Activated effector memory CD4-positive, alpha-beta T cell treated with anti-CD3 and anti-CD28 coated beads, Interleukin-2, amount 50 U/mL, for 16 hours (primary cell): ENCODE data around the gene HBE1.
"Not testable (repeated sequence)": the region's sequence is repeated elsewhere in the genome, so short reads cannot be mapped to it uniquely, and the experiment has no call there.

ENCODE experiments used
- DNase-seq: peaks from one replicate; pipeline ENCODE4 v3.0.0-alpha.2; 2020

The HBE1 gene

DNA sequence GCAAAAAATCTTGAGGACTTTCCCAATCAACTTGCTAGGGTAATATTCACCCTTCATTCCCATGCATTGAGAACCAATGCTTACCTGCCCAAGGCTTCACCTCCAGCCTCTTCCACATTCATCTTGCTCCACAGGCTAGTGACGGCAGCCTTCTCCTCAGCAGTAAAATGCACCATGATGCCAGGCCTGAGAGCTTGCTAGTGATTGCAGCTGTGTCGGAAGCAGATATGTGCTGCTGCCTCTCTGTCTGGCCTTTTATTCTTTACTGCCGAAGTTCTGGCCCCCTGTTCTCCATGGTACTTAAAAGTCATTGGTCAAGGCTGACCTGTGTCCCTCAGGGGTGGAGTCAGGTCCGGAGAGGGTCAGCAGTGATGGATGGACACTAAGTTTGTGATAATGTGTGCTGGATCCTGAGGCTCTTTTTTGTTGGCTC lies at the start of gene HBE1:
TSS of gene HBE1 (minus strand) at position 231 of the 433 bp plus-strand sequence. CDS start at position 176, 55 bp downstream.
- no peak for DNase-seq

DNA sequence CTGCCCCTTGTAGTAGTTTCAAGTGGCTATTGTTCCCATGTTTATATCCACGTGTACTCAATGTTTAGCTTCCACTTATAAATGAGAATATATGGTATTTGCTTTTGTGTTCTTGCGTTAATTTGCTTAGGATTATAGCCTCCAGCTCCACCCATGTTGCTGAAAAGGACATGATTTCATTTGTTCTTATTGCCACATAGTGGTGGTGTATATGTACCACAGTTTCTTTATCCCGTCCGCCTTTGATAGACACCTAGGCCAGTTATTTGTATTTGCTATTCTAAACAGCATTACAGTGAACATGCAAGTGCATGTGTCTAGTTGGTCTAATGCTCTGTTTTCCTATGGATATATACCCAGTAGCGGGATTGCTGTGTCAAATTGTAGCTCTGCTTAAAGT lies 47.5 kb upstream of the HBE1 start:
- no peak for DNase-seq

DNA sequence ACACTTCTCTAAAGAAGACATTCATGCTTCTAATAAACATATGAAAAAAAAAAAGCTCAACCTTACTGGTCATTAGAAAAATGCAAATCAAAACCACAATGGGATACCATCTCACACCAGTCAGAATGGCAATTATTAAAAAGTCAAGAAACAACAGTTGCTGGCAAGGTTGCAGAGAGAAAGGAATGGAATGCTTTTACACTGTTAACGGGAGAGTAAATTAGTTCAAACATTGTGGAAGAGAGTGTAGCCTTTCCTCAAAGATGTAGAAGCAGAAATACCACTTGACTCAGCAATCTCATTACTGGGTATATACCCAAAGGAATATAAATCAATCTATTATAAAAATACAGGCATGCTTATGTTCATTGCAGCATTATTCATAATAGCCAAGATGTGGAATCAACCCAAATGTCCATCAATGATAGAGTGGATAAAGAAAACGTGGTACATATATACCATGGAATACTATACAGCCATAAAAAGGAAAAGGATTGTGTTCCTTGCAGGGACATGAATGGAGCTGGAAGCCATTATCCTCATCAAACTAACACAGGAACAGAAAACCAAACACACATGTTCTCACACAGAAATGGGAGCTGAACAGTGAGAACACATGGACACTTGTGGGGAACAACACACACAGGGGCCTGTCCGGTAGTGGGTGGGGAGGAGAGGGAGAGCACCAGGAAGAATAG lies 43.7 kb upstream of the HBE1 start:
- not testable (repeated sequence) for DNase-seq

DNA sequence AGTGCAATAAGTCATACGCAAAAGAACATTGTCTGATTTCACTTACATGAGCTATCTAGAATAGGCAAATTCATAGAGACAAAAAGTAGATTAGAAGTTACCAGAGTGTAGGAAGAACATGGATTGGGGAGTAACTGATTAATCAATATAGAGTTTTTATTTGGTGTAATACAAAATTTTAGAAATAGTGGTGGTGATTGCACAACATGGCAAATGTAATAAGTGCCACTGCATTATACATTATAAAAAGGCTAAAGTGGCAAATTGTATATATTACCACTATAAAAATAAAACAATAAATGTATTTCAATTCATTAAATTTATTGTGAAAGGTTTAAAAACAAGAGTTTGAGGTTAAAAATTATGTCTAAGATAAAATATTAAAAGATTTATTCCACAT lies 40.7 kb upstream of the HBE1 start:
- no peak for DNase-seq

DNA sequence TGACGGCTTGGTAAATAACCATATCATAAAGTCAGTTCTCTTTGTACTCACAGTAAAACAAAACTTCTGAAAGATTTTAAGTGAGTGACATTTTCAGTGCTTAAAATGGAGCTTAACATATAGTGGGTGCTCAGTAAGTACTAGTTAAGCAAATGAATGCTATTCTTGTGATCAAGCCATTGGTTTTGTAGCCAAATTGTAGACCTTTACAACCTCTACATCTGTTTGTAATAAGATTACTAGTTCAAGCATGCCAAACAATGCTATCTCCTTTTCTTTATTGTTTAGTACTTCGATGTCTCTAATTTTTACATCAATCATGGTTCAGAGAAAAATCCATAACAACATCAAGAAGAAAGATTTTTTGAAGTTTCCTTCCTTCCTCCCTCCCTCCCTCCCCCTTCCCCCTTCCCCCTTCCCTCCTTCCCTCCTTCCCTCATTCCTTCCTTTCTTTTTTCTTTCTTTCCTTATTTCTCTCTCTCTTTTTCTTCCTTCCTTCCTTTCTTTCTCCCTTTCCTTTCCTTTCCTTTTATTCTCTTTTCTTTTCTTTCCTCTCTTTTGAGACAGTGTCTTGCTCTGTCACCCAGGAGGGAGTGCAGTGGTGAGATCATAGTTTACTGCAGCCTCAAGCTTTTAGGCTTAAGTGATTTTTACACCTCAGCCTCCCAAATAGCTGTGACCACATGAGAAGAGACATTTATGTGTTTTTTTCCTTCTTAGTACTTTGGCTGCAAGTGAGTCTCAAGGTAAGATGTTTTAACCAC lies 37.7 kb upstream of the HBE1 start:
- no peak for DNase-seq

DNA sequence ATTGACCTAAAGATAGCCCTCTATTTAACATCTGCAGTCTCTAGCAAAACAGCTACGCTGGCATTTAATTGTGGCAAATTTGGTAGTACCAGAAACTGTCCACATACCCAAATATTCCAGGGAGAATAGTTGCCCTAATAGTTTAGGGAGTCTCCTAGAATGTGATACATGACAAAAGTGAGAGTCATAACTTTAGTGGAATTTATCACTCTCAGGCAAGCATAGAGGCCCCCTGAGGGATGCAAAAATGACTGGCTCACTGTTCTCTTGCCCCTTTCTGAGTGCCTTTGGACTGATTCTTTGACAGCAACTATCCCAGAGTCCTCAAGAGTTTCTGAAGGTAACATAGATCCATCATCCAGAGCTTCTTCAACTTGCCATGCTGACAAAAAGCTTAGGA lies 34.3 kb upstream of the HBE1 start:
- DNase-seq: no peak

DNA sequence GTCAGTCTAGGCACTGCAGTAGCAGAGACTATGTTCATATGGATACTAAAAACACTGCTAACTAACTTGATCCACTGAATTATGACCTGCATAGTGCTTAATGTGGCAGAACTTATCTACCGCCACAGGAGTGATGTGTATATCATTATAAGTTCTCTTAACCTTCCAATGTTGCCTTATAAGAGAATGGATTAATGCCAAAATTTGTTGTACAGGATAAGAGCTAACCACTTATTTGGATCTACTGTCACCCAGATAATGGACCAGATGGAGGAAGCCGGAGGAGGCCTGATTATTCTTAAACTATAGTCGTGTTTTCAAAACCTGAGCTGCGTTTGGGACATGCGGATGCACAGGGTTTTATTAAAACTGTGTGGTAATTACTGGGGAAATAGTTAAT lies 33.9 kb upstream of the HBE1 start:
- no peak for DNase-seq

DNA sequence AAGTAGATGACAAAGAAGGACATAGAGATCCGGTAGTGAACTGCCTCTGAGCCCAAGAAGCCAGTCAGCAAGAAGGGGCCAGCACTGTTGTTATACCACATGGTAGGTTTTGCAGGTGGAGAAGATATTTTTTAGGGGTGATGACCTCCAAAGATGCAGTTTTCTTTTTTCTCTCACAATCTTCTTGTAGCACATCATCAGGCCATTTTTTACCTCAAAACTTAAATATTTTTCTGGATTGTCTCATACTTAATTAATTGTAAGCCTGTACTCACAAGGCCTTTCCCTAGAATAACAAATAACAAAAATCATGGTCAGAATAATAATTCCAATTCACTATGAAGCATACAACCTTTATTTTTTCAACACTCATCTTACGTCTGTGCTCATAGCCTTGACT lies 32.1 kb upstream of the HBE1 start, which contains the start of gene OR51B4:
TSS of gene OR51B4 (minus strand) at position 101 of the 400 bp plus-strand sequence. CDS start at position 101, 0 bp downstream.
- DNase-seq: no peak

DNA sequence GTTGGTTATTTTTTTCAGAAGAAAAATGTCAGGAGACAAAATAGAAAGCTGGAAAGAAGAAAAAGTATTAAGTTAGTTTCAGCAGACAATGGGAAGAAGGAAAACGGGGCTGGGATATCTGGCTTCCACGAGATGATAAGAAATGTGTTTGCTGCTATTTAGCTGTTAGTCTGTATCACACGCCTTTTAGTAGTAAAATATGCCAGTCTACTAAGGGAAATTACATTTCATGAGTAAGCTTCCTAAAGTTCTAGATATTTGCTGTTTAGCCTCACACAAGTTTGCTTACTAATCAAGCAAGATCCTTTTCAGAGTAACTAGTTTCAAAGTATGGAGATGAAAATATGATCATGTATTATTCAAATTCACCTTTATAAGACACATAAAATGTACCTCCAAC lies 30.5 kb upstream of the HBE1 start:
- DNase-seq: no peak

DNA sequence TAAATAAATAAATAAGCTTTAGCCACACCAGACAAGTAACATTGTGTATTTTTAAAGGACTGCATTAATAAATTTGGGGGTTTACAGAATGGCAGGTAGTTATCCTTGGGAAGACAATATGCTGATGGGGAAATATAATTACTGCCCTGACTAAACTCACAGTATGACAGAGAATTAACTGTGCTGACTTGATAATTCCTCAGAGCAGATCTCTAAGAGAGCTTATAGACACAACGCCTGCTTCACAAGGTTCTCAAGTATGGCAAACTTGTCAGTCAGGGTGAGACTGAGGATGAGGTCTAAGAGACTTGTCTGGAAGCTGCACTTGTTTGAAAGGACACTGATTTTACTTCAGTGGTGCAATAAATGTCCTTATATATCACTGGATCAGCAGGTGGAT lies 28.7 kb upstream of the HBE1 start:
- DNase-seq: no peak

DNA sequence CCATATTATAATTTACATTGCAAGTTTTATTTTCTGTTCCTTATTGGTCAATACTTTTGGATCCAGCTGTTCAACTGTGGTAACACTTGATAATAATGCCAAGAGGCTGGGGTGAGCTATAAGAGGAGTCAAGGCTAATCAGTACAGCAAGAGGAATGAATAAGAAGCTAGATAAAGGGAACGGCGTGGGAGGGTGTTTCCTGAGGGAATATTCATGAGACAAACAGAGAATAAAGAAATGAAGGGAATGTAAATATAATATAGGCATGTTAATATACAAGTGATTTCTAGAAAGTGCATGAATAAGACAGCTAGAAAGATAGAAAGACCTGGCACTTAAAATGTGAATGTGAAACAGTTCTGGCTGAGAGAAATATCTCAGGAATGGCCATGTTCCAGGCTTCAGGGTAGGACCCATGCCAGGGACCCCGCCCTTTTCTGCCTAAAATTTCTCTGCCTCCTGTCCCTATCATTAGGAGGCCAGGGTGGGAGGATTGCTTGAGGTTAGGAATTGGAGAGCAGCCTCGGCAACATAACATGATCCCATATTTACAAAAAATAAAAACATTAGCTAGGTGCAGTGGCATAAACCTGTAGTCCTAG lies 28.1 kb upstream of the HBE1 start:
- no peak for DNase-seq

DNA sequence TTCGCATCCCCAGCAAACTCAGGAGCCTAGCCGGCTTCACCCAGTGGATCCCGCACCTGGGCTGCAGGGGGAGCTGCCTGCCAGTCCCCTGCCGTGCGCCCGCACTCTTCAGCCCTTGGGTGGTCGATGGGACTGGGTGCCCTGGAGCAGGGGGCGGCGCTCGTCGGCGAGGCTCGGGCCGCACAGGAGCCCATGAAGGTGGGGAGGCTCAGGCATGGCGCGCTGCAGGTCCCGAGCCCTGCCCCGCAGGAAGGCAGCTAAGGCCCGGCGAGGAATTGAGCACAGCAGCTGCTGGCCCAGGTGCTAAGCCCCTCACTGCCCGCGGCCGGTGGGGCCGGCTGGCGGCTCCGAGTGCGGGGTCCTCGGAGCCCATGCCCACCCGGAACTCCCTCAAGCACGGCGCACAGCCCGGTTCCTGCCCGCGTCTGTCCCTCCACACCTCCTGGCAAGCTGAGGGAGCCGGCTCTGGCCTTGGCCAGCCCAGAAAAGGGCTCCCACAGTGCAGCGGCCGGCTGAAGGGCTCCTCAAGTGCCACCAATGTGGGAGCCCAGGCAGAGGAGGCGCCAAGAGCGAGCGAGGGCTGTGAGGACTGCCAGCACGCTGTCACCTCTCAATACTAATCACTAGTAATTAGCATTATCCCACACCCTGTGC lies 24.7 kb upstream of the HBE1 start:
- not testable (repeated sequence) for DNase-seq

DNA sequence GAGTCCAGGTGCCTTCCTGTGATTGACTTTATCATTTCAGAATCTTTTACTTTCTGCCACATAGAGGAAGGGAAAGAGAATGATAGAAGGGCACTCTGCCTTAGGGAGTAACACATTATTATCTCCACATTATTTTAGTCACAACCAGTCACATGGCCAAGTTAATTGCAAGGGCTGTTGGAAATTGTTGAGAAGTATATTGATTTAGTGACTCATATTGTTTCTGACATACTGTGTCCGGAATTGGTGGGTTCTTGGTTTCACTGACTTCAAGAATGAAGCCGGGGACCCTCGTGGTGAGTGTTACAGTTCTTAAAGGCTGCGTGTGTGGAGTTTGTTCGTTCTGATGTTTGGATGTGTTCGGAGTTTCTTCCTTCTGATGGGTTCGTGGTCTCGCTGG lies 23.3 kb upstream of the HBE1 start:
- DNase-seq: no peak

DNA sequence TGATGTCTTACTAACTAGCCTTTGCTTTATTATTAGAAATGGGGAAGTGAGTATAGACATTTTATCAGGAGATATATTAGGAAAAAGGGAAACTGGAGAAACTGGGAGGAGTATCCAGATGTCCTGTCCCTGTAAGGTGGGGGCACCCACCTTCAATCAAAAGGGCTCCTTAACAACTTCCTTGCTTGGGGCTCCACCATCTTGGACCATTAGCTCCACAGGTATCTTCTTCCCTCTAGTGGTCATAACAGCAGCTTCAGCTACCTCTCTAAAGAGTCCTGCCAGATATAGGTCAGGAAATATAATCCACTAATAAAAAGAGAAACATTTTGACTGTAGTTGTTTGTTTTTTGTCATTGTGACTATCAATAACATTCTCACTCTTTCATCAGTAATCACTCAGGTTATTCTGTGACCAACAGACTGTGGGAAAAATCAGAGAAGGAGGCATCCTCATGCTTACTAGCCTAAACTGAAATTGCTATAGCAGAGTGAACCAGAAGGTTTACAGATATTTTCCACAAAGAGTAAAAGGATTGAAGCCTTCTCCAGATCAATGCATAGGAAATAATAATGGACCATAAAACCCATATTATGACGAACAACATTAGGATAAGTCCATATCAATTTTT lies 21.6 kb upstream of the HBE1 start:
- DNase-seq: no peak

DNA sequence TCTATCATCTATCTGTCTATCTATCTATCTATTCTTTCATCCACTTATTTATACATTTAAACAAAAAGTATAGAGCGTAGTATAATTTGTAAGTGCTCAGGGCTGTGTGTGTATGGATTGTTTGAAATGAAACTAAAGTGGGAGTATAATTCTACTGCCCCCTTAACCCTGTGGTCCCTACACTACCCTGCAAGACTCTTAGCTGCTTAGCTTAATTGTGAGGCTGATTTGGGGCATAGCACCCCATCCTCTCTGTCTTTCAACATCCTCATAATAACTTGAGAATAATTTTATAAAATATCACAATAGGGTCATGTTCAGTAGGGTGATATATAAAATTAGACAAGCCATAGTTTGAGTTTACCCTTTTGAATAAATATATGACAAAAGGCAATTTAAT lies 20.4 kb upstream of the HBE1 start:
- no peak for DNase-seq

DNA sequence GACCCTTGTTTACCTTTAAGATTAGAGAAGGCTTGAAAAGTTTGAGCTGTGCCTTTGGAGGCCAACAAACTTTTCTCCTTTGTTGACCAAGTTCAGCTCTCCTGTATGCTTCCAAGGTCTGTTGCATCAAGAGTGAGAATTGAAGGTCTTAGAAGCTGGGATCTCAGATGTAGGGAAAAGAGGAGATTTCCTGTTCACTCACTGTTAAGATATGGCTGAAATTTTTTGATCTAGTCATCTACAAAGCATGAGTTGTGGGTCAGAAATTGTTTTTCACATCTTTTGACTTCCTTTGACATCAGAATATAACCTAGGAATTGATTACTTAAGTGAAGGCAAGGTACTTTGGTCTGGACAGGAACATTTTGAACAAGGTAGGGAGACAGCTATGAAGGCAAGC lies 20.0 kb upstream of the HBE1 start:
- DNase-seq: no peak

DNA sequence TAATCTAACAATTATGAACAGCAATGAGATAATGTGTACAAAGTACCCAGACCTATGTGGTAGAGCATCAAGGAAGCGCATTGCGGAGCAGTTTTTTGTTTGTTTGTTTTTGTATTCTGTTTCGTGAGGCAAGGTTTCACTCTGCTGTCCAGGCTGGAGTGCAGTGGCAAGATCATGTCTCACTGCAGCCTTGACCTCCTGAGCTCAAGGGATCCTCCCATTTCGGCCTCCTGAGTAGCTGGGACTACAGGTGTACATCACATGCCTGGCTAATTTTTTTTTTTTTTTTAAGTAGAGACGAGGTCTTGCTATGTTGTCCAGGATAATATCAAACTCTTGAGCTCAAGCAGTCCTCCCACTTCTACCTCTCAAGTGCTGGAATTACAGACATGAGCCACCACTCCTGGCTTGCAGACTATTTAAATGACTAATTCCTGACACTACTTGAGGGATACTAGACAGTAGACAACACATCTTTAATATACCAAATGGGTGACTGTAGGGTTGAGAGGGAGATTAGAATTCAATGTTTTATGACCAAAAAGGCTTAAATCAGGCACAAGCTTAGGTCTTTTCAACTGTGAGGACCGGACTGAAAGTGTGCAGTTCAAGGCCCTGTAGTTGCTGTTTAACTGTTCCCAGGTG lies 19.3 kb upstream of the HBE1 start:
- no peak for DNase-seq

DNA sequence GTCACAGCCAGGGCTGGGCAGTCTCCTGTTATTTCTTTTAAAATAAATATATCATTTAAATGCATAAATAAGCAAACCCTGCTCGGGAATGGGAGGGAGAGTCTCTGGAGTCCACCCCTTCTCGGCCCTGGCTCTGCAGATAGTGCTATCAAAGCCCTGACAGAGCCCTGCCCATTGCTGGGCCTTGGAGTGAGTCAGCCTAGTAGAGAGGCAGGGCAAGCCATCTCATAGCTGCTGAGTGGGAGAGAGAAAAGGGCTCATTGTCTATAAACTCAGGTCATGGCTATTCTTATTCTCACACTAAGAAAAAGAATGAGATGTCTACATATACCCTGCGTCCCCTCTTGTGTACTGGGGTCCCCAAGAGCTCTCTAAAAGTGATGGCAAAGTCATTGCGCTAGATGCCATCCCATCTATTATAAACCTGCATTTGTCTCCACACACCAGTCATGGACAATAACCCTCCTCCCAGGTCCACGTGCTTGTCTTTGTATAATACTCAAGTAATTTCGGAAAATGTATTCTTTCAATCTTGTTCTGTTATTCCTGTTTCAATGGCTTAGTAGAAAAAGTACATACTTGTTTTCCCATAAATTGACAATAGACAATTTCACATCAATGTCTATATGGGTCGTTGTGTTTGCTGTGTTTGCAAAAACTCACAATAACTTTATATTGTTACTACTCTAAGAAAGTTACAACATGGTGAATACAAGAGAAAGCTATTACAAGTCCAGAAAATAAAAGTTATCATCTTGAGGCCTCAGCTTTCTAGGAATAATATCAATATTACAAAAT lies 18.6 kb upstream of the HBE1 start:
- no peak for DNase-seq

DNA sequence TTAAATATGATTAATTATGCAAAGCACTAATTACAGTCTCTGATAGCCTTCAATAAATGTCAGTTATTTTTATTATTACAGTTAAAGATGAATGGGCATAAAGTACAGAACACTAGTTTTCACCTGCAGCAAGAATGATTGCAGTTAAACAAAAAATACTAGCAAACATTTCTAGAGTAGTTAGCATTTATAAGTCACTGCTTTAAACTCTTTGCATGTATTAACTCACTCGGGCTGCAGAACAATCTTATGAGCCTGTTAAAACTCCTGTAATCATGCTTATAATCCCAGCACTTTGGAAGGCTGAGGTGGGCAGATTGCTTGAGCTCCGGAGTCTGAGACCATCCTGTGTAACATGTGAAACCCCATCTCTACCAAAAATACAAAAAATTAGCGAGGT lies 17.2 kb upstream of the HBE1 start:
- DNase-seq: no peak

DNA sequence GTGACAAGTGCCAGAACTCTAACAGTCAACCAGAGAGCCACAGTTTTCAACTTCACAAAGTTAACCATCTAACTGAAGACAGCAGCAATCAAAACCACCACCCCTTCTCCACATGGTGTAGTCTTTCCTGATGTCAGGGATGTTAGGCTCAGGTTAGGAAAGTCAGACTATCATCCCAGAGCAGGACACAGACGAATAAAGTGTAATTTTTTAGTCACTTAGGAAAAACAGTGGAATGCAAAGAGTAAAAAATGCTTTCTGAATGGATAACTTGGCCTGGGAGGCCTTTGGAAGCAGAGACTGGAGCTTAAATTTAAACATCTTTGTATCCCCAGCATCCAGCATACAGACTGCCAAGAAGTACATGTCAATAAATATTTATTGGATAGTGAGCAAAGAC lies 16.6 kb upstream of the HBE1 start:
- no peak for DNase-seq

DNA sequence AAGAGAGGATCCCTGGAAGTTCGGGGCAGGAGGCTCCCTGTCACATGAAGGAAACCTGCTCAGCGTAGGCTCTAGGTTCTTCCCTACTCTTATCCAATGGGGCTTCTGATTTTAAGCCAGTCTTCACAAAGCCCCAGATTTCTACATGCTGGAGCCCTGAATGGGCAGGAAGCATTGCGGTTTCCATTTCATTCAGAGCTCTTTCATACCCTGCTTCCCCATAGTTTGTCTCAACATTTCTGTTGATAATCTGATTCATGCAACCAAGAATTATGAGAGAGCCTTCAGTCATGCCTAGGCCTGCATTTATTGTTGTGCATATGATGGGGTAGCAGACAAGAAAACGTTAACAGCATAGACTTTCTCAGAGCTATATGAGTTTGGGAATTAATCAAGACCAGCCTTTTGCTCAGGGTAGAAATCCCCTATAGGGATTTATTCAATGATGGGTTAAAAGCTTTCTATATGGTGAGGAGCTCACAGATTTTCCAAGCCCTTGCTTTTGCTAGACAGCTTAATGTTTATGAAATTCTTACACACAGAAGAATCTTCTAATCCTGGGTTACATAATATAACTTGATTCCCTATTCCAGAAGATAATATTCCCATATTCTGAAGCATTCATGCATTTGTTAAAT lies 16.1 kb upstream of the HBE1 start:
- DNase-seq: no peak
